Esophagus muscularis mucosa (tissue), 4 donors: Measurements from ENCODE around the gene TBC1D32. TPM values are rescaled to one million over a fixed set of nuclear protein-coding genes. Genes with fewer than 3 reads are reported as not detected.

Experiments used
- DNase-seq: peaks from one replicate; pipeline ENCODE4 v3.0.0-alpha.2; 2017; ENCODE audit errors: extremely low spot score
- H3K27ac ChIP-seq, 4 donors: fragments of 200-600 bp; sonication (generic); replicated peaks in 1 of 4; 1 replicate in 3 of 4; 2 replicates in 1 of 4; pipeline ENCODE4 v1.5.1; 2016 to 2019; ENCODE audit warnings: mild to moderate bottlenecking in 1 of 4
- H3K27me3 ChIP-seq, 4 donors: fragments of 200-600 bp; sonication (generic); one replicate each; pipeline versions ENCODE4 v1.5.1 to v1.6.0; 2016 to 2019
- H3K36me3 ChIP-seq, 4 donors: fragments of 200-600 bp; sonication (generic); one replicate each; pipeline ENCODE4 v1.5.1; 2016 to 2019
- H3K4me1 ChIP-seq, 4 donors: fragments of 200-600 bp; sonication (generic); one replicate each; pipeline ENCODE4 v1.5.1; 2016 to 2019
- H3K4me3 ChIP-seq, 4 donors: fragments of 200-600 bp; sonication (generic); 1 replicate in 2 of 4; 2 replicates in 2 of 4; pipeline ENCODE4 v1.5.1; 2016 to 2019; ENCODE audit warnings: mild to moderate bottlenecking in 4 of 4, moderate library complexity in 1 of 4
- H3K9me3 ChIP-seq, 4 donors: fragments of 200-600 bp; sonication (generic); 1 replicate in 3 of 4; 2 replicates in 1 of 4; pipeline ENCODE4 v1.5.1; 2016 to 2019
- EP300 ChIP-seq: sonication (generic); formaldehyde crosslinking; IDR thresholded peaks from one replicate; pipeline ENCODE4 v1.6.1; 2017; ENCODE audit warnings: antibody characterized with exemption
- POLR2A ChIP-seq: fragments of 450-650 bp; IDR thresholded peaks from one replicate; pipeline ENCODE4 v1.6.1; 2017; ENCODE audit warnings: antibody characterized with exemption, moderate library complexity, mild to moderate bottlenecking, low read depth
- POLR2AphosphoS5 ChIP-seq, 2 donors: sonication (generic); formaldehyde crosslinking; IDR thresholded peaks; one replicate each; pipeline ENCODE4 v1.6.1; 2017; ENCODE audit warnings: antibody characterized with exemption in 2 of 2
- WGBS: methylation state at CpG from one replicate; pipeline ENCODE4 v1.1.5; 2018; 5-methylcytosine and 5-hydroxymethylcytosine counted together
- intact Hi-C: fragments of 100-400 bp; cut with DNase I; formaldehyde crosslinking; loops from one replicate; pipeline ENCODE4 v1.15.1; 2023
- total RNA-seq, 4 donors: library from RNA; depleted of rRNA; stranded (reverse); fragments of >200 nt; gene quantifications; one replicate each; pipeline versions ENCODE4 v1.1.0 to v1.2.1, GENCODE V29; 2016
- TF ChIP-seq, protein P1 (sequence below), 3 experiments: fragments of 200-600 bp in 2 of 3; fragments of 450-650 bp in 1 of 3; sonication (generic) in 2 of 3; IDR thresholded peaks; one replicate each; pipeline ENCODE4 v1.5.1; 2017 to 2019; ENCODE audit warnings: antibody characterized with exemption in 3 of 3, mild to moderate bottlenecking in 2 of 3, moderate library complexity in 1 of 3

TBC1D32 gene, protein sequence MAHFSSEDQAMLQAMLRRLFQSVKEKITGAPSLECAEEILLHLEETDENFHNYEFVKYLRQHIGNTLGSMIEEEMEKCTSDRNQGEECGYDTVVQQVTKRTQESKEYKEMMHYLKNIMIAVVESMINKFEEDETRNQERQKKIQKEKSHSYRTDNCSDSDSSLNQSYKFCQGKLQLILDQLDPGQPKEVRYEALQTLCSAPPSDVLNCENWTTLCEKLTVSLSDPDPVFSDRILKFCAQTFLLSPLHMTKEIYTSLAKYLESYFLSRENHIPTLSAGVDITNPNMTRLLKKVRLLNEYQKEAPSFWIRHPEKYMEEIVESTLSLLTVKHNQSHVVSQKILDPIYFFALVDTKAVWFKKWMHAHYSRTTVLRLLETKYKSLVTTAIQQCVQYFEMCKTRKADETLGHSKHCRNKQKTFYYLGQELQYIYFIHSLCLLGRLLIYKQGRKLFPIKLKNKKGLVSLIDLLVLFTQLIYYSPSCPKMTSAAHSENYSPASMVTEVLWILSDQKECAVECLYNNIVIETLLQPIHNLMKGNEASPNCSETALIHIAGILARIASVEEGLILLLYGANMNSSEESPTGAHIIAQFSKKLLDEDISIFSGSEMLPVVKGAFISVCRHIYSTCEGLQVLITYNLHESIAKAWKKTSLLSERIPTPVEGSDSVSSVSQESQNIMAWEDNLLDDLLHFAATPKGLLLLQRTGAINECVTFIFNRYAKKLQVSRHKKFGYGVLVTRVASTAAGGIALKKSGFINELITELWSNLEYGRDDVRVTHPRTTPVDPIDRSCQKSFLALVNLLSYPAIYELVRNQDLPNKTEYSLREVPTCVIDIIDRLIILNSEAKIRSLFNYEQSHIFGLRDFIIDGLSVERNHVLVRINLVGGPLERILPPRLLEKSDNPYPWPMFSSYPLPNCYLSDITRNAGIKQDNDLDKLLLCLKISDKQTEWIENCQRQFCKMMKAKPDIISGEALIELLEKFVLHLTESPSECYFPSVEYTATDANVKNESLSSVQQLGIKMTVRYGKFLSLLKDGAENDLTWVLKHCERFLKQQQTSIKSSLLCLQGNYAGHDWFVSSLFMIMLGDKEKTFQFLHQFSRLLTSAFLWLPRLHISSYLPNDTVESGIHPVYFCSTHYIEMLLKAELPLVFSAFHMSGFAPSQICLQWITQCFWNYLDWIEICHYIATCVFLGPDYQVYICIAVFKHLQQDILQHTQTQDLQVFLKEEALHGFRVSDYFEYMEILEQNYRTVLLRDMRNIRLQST
- total RNA-seq: 1 to 10 TPM; 2.2 to 3.3 (median 2.8) TPM

DNA sequence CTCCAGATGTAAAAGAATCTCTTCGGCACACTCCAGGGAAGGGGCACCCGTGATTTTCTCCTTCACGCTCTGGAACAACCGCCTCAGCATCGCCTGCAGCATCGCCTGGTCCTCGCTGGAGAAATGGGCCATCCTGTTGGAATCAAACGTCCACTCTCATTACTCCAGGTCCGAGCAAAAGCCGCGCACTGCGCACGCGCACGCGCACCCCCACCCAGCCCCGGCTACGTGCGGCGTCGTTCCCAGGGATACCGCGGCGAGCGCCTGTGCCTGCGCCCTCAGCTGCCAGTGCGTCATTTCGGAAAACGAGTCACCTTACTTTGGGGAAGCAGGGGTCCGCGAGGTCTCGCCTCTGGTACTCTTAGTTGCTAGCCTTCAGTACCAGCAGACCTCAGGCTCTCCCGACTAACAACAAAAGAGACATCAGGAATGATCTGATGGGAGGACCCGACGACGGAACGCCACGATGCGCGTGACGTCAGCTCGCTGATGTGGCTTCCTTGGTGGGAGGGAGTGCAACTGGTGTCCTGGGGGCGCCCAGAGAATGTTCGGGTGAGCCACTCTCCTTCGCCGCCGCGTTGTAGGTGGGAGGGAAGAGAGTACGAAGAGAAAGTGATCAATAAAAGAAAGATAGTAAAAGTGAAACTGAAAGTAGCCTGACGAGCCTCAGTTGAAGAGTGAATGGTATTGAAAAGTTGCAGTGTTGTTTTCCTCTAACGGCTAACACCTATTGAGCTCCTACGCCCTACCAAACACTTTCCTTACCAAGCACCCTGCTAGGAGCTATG is at the start of gene TBC1D32:
TSS of gene TBC1D32 (minus strand) at position 182 of the 788 bp plus-strand sequence. CDS start at position 132, 50 bp downstream.
- Histone ChIP-seq H3K4me1 (peaks cover 0 to 13% (median 9%) of the 10 kb centered on the region in 4 donors), H3K27me3 (no peaks in the 10 kb centered on the region), H3K36me3 (no peaks in the 10 kb centered on the region), H3K4me3 (peak within 1 kb of the TSS; percentile 61 to 85 (median 74)), H3K27ac (peak within 1 kb of the TSS; percentile 86 to 96 (median 92)), H3K9me3 (no peaks in the 10 kb centered on the region)
- intact Hi-C loops: no loop called here
- peak; percentile 82 to 83 for TF ChIP-seq POLR2AphosphoS5 (IDR thresholded peaks at IDR 0.05)
- no peak for TF ChIP-seq POLR2A
- TF ChIP-seq, protein P1, sequence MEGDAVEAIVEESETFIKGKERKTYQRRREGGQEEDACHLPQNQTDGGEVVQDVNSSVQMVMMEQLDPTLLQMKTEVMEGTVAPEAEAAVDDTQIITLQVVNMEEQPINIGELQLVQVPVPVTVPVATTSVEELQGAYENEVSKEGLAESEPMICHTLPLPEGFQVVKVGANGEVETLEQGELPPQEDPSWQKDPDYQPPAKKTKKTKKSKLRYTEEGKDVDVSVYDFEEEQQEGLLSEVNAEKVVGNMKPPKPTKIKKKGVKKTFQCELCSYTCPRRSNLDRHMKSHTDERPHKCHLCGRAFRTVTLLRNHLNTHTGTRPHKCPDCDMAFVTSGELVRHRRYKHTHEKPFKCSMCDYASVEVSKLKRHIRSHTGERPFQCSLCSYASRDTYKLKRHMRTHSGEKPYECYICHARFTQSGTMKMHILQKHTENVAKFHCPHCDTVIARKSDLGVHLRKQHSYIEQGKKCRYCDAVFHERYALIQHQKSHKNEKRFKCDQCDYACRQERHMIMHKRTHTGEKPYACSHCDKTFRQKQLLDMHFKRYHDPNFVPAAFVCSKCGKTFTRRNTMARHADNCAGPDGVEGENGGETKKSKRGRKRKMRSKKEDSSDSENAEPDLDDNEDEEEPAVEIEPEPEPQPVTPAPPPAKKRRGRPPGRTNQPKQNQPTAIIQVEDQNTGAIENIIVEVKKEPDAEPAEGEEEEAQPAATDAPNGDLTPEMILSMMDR (IDR thresholded peaks at IDR 0.05): no peak
- TF ChIP-seq EP300: no peak
- peak; percentile 96 for DNase-seq
- under 1% methylated on average over 29 of the region's 52 CpGs for WGBS

DNA sequence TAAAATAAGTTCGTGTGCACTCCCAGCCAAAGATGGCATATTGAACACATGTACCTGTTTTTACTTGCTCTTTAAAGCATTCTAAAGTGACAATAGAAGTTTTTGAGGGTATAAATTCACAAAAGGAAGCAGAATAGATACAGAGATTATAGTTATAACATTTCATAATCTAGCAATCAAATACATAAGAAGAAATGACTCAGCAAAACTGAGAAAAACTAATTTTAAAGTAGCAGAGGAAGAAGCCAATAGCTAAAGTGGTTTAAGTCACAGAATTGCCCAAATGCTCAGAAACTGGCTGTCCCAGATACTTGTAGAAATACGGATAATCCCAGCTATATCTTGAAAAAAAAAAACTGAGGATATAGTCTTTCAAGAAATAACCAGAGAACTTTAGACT is 49.2 kb upstream of the TBC1D32 start:
- Histone ChIP-seq H3K4me3 (no peak overlapping the region), H3K27me3 (no peaks in the 10 kb centered on the region), H3K27ac (no peak overlapping the region), H3K4me1 (no peaks in the 10 kb centered on the region), H3K36me3 (no peaks in the 10 kb centered on the region), H3K9me3 (no peaks in the 10 kb centered on the region)
- intact Hi-C loops: no loop called here
- WGBS: 64% methylated on average over 2 of the region's 2 CpGs
- no peak for DNase-seq
- TF ChIP-seq, protein P1 (IDR thresholded peaks at IDR 0.05): no peak
- TF ChIP-seq POLR2A: no peak
- no peak for TF ChIP-seq POLR2AphosphoS5 (IDR thresholded peaks at IDR 0.05)
- no peak for TF ChIP-seq EP300

DNA sequence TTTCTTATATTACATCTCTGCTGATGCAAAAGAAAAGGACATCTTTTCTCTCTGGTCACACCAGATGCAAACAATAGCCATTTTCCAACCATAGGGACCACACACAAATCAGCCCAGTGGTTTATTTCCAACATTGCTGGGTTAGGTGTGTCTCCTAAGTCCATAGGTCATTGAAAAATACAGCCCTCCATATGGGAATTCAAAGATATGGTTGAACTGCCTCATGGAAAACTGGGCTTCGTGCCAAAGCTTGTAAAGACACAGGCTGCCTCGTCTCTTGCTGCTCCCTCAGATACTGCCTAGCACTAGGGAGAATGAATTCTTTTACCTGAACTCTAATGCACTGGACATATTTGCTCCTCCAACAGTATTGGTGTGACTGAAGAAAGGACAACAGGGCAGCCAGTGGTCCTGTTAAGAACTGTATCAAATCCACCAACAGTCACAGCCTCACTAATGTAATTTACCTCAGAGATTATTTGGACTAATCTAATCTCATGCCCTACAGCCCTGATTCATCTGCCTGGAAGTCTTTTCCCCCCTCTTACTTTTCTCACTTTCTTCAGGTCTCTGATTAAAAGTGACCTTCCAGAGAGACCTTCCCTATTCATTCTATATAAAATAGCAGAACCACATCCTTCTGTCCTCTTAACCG is 48.3 kb upstream of the TBC1D32 start:
- Histone ChIP-seq H3K4me3 (no peak overlapping the region), H3K27me3 (no peaks in the 10 kb centered on the region), H3K4me1 (no peaks in the 10 kb centered on the region), H3K27ac (no peak overlapping the region), H3K36me3 (no peaks in the 10 kb centered on the region), H3K9me3 (no peaks in the 10 kb centered on the region)
- TF ChIP-seq EP300: no peak
- no peak for TF ChIP-seq POLR2A
- no peak for TF ChIP-seq POLR2AphosphoS5 (IDR thresholded peaks at IDR 0.05)
- TF ChIP-seq, protein P1 (IDR thresholded peaks at IDR 0.05): no peak
- intact Hi-C loops: no loop called here
- WGBS: 44% methylated on average over 3 of the region's 3 CpGs
- DNase-seq: no peak
